SJSA1 (cell line): ENCODE data around the gene CST9L. TPM values are rescaled to one million over a fixed set of nuclear protein-coding genes. Genes with fewer than 3 reads are reported as not detected.

Experiments
- DNase-seq, 2 experiments: peaks; one replicate each; pipeline ENCODE4 v3.0.0-alpha.2; 2015 to 2020; ENCODE audit warnings: low spot score in 2 of 2, low read depth in 1 of 2
- H3K27ac ChIP-seq: fragments of 250-450 bp; sonication (Bioruptor Pico); 2 replicates; pipeline ENCODE4 v1.5.1; 2020; ENCODE audit warnings: mild to moderate bottlenecking, moderate library complexity
- H3K27me3 ChIP-seq: fragments of 250-450 bp; sonication (Bioruptor Pico); replicated peaks from 2 replicates; pipeline ENCODE4 v1.5.1; 2020; ENCODE audit warnings: mild to moderate bottlenecking, moderate library complexity
- H3K36me3 ChIP-seq: fragments of 250-450 bp; sonication (Bioruptor Pico); 2 replicates; pipeline ENCODE4 v1.5.1; 2020; ENCODE audit warnings: mild to moderate bottlenecking
- H3K4me1 ChIP-seq: fragments of 250-450 bp; sonication (Bioruptor Pico); replicated peaks from 2 replicates; pipeline ENCODE4 v1.6.1; 2021; ENCODE audit warnings: mild to moderate bottlenecking
- H3K4me3 ChIP-seq: fragments of 250-450 bp; sonication (Bioruptor Pico); 2 replicates; pipeline ENCODE4 v1.5.1; 2020; ENCODE audit warnings: mild to moderate bottlenecking
- H3K9me3 ChIP-seq: fragments of 250-450 bp; sonication (Bioruptor Pico); replicated peaks from 2 replicates; pipeline ENCODE4 v1.5.1; 2020; ENCODE audit warnings: mild to moderate bottlenecking
- total RNA-seq: library from RNA; depleted of rRNA; stranded (reverse); fragments of >200 nt; shearing (Covaris generic); gene quantifications from 2 replicates; pipeline ENCODE4 v1.2.3, GENCODE V29; 2014; rRNA removed

CST9L gene, protein sequence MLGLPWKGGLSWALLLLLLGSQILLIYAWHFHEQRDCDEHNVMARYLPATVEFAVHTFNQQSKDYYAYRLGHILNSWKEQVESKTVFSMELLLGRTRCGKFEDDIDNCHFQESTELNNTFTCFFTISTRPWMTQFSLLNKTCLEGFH
- total RNA-seq: not detected in 2 replicates

DNA sequence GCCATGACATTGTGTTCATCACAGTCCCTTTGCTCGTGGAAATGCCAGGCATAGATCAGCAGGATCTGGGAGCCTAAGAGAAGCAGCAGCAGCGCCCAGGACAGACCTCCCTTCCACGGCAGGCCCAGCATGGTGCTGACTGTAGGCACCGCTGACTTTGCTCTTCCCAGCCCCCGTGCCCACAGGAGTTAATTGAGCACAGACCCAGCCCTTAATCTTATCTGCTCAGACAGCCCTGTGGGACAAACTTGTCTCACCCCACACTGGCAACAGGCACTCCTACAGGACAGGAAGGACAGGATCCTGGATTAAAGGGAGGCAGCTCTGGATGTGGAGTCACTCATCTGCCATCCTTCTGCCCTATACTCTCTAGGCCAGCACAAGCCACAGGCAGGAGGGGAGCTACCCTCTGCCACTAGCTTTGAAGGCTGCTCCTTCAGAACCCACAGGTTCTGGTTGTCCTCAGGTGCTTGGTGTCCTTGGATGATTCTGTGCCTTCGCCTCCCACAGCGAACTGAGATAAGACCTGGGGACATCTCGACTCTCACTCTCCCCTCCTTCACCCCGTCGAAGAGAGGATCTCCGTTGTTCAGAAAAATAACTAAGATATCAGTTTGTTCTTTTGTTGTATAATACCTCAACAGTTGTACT lies at the start of gene CST9L:
TSS of gene CST9L (minus strand) at position 165 of the 651 bp plus-strand sequence. CDS start at position 131, 34 bp downstream.
- H3K36me3 ChIP-seq: no peaks in the 10 kb centered on the region

DNA sequence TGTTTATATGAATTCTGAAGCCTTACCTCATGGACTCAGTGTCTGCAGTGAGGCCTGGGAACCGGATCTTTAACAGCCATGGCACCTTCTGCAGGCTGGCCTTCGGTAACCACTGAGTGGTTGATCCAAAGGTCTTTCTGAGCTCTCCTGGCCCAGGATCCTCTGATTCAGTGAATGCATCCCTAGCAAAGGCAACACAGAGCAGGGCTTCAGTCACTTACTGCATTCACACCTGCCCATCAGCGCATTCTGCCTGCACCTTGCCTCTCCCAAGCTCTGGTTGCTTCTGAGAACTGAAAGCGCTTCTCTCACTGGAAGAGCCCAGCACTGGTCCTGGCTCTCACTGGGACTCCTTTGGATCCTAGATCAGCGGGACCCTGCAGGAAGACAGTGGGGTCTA lies 45.9 kb upstream of the CST9L start:
- Histone ChIP-seq H3K4me1 (no peaks in the 10 kb centered on the region), H3K27me3 (0 out of 2 replicates have a peak, but pooled peaks cover 3% of the 10 kb centered on the region), H3K36me3 (no peaks in the 10 kb centered on the region), H3K27ac (no peak overlapping the region), H3K9me3 (no peaks in the 10 kb centered on the region), H3K4me3 (no peak overlapping the region)
- no peak for DNase-seq

More for the DNA sequence above, at the start of gene CST9L:
- Histone ChIP-seq H3K27me3 (peaks cover 9% of the 10 kb centered on the region), H3K4me1 (no peaks in the 10 kb centered on the region), H3K4me3 (no peak within 1 kb of the TSS), H3K27ac (no peak within 1 kb of the TSS), H3K9me3 (no peaks in the 10 kb centered on the region)
- no peak for DNase-seq

DNA sequence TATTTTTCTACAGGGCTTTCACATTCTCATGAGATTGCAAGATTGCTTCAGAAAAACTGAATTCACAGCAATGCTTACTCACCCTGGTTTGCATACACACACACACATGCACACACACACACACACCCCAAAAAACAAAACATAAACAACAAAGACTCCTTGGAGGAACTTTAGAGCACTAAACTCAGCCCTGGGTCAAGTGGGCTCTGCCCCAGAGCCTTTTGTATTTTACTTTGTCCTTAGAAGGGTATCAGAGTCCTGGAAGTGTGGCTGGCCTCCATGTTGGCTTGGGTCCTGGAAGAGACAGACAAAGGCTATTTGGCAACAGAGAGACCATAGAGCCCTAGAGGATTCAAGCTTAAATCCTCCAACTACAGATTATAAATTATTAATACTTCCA lies 45.4 kb upstream of the CST9L start:
- DNase-seq: no peak

GRCh38 chr20:23612396-23612795 lies 44.1 kb upstream of the CST9L start:
- H3K4me1 ChIP-seq: no peaks in the 10 kb centered on the region
- H3K27ac ChIP-seq: no peak overlapping the region
- H3K27me3 ChIP-seq: 0 out of 2 replicates have a peak, but pooled peaks cover 3% of the 10 kb centered on the region
- H3K9me3 ChIP-seq: no peaks in the 10 kb centered on the region
- H3K36me3 ChIP-seq: no peaks in the 10 kb centered on the region
- no peak for DNase-seq
- no peak overlapping the region for H3K4me3 ChIP-seq

More for the DNA sequence above, 45.4 kb upstream of the CST9L start:
- Histone ChIP-seq H3K27ac (no peak overlapping the region), H3K27me3 (0 out of 2 replicates have a peak, but pooled peaks cover 3% of the 10 kb centered on the region), H3K4me3 (no peak overlapping the region), H3K9me3 (no peaks in the 10 kb centered on the region), H3K4me1 (no peaks in the 10 kb centered on the region), H3K36me3 (no peaks in the 10 kb centered on the region)

DNA sequence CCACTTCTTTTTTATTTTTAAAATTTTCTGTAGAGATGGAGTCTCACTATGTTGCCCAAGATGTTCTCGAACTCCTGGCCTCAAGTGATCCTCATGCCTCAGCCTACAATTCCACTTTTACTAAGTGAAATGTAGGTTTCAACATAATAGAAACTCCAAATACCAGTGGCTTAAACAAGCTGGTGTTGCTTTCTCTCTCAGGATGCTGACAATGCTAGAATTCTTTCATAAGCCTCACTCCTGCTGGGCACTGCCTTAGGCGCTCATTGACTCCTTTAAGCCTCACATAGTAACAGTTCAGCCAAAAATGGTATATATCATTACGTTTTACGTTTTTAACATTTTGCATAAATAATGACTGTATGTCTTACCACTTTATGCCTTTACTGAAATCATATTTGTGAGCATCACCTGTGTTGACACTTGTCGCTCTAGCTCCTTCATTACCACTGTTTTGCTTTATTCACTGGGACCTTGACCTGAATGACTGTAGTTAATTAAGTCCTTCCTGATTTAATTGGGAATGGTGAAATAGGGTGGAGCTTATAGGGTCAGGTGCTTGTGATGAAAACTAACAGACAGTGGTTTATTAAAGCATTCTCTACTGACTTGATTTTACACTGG lies 41.3 kb upstream of the CST9L start:
- Histone ChIP-seq H3K36me3 (no peaks in the 10 kb centered on the region), H3K4me1 (0 out of 2 replicates have a peak, but pooled peaks cover 4% of the 10 kb centered on the region), H3K27ac (no peak overlapping the region), H3K4me3 (no peak overlapping the region), H3K9me3 (no peaks in the 10 kb centered on the region), H3K27me3 (0 out of 2 replicates have a peak, but pooled peaks cover 3% of the 10 kb centered on the region)
- DNase-seq: no peak

DNA sequence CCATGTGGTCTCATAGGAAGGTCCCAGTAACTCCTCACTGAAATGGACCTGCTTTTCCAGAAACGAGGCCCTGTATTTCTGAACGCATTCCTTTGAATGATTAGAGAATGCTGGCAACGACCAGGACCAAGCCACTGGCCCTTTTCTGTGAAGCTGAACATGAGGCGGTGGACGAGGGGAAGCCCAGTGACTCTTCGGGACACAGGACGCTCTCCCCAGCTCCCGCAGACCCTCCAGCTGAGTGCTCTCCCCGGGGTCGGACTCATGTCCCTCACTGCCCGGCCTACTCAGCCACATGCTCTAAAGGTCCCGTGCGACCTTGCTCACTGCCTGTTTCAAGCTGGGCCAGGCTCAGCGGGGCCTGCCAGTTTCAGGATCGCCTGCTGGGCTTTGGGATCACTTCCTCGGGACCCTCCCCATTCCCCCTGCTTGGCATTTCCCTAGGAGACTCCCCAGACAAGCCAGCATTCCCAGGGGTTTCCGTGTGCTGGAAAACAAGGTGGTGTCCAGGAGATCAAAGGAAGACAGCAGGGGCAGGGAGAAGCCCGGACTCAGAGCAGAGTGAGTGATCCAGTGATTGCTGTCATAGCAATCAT lies 40.1 kb upstream of the CST9L start:
- no peaks in the 10 kb centered on the region for H3K9me3 ChIP-seq
- no peak for DNase-seq
- no peak overlapping the region for H3K4me3 ChIP-seq
- H3K4me1 ChIP-seq: 0 out of 2 replicates have a peak, but pooled peaks cover 4% of the 10 kb centered on the region
- no peak overlapping the region for H3K27ac ChIP-seq
- H3K36me3 ChIP-seq: no peaks in the 10 kb centered on the region
- 0 out of 2 replicates have a peak, but pooled peaks cover 3% of the 10 kb centered on the region for H3K27me3 ChIP-seq

- Histone ChIP-seq H3K27me3 (0 out of 2 replicates have a peak, but pooled peaks cover 3% of the 10 kb centered on the region), H3K9me3 (no peaks in the 10 kb centered on the region), H3K27ac (no peak overlapping the region), H3K4me3 (no peak overlapping the region), H3K4me1 (0 out of 2 replicates have a peak, but pooled peaks cover 4% of the 10 kb centered on the region), H3K36me3 (no peaks in the 10 kb centered on the region)
- no peak for DNase-seq
Measured at GRCh38 chr20:23607497-23608245, 39.4 kb upstream of the CST9L start.

GRCh38 chr20:23606652-23607049 lies 38.4 kb upstream of the CST9L start:
- Histone ChIP-seq H3K4me1 (0 out of 2 replicates have a peak, but pooled peaks cover 4% of the 10 kb centered on the region), H3K36me3 (no peaks in the 10 kb centered on the region), H3K9me3 (no peaks in the 10 kb centered on the region), H3K4me3 (no peak overlapping the region), H3K27ac (no peak overlapping the region), H3K27me3 (no peaks in the 10 kb centered on the region)
- DNase-seq: peak; percentile 60 to 81

- Histone ChIP-seq H3K4me3 (no peak within 1 kb of the TSS), H3K9me3 (no peaks in the 10 kb centered on the region), H3K27ac (no peak within 1 kb of the TSS), H3K27me3 (no peaks in the 10 kb centered on the region), H3K36me3 (no peaks in the 10 kb centered on the region), H3K4me1 (0 out of 2 replicates have a peak, but pooled peaks cover 4% of the 10 kb centered on the region)
- no peak for DNase-seq
Measured at GRCh38 chr20:23605867-23606651, 37.8 kb upstream of the CST9L start, which contains the start of gene CST9. Gene CST9, minus strand, starts transcription at chr20:23605917. Its CDS starts 53 bp downstream, at chr20:23605864.

DNA sequence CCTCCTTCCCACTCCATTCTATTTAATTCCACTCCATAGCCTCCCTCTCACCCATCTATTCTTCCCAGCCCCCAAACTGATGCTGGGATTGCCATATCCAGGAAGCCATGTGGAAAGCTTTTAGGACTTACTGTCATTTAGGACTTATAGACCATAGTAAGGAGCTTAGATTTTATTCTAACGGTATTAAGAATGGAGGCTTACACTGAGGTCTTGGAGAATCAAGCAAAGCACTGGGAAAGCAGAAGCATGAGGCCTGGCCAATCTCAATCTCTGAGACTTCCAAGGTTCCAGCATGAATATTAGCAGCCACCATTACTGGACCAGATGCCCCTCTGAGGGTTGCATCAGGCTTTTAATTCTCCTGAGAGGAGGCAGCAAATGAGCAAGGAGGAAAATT lies 36.0 kb upstream of the CST9L start:
- DNase-seq: no peak
- Histone ChIP-seq H3K27me3 (0 out of 2 replicates have a peak, but pooled peaks cover 2% of the 10 kb centered on the region), H3K27ac (no peak overlapping the region), H3K36me3 (no peaks in the 10 kb centered on the region), H3K9me3 (no peaks in the 10 kb centered on the region), H3K4me1 (0 out of 2 replicates have a peak, but pooled peaks cover 4% of the 10 kb centered on the region), H3K4me3 (no peak overlapping the region)

- DNase-seq: no peak
- Histone ChIP-seq H3K36me3 (no peaks in the 10 kb centered on the region), H3K9me3 (no peaks in the 10 kb centered on the region), H3K27me3 (0 out of 2 replicates have a peak, but pooled peaks cover 2% of the 10 kb centered on the region), H3K27ac (no peak overlapping the region), H3K4me1 (0 out of 2 replicates have a peak, but pooled peaks cover 4% of the 10 kb centered on the region), H3K4me3 (no peak overlapping the region)
Measured at GRCh38 chr20:23603321-23603720, 35.0 kb upstream of the CST9L start.

GRCh38 chr20:23602699-23603098 lies 34.4 kb upstream of the CST9L start:
- Histone ChIP-seq H3K36me3 (no peaks in the 10 kb centered on the region), H3K4me1 (0 out of 2 replicates have a peak, but pooled peaks cover 4% of the 10 kb centered on the region), H3K27me3 (0 out of 2 replicates have a peak, but pooled peaks cover 2% of the 10 kb centered on the region), H3K27ac (no peak overlapping the region), H3K9me3 (no peaks in the 10 kb centered on the region), H3K4me3 (no peak overlapping the region)
- no peak for DNase-seq
